GM12874 (cell line): ENCODE data around the gene ANKRD9.

ENCODE experiments used
- TF ChIP-seq, protein P1 (sequence below): IDR thresholded peaks from 2 replicates; pipeline ENCODE4 v1.5.1; 2011; ENCODE audit warnings: low read depth, mild to moderate bottlenecking, control low read depth, low read length, moderate library complexity; ENCODE audit not compliant: insufficient read depth

The ANKRD9 gene

DNA sequence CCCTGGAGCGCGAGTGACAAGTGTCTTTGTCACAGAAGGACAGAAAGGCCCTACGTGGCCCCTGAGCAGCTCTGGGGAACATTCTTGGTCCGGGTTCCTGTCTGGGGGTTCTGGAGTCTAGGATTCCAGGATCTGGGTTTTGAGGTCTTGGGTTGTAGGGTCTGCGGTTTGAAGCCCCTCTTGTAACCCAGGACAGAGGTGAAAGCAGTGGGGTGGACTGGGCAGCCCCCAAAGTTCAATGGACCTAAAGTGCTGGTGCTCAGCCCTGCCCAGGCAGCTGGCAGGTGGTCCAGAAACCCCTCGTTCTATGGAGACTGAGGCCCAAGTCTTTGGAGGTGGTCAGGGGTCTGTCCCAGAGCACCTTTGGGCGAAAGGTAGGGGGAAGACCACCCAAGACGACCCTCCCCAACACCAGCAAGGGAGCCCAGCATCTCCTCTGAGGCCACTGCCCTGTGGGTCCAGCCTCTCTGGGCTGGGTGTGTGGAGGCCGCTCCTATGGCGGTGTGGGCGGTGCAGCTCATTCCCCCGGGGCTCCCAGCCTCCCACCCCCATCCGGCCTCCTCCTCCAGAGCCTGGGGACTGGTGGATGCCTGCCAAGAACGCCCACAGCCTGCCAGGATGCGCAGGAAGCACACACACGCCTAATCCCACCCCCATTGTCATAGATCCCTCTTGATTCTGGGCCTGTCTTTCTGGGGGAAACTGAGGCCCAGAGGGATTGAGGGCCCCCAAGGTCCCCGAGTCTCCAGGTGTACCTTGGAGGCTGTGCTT is 30.2 kb upstream of the ANKRD9 start:
- TF ChIP-seq, protein P1, sequence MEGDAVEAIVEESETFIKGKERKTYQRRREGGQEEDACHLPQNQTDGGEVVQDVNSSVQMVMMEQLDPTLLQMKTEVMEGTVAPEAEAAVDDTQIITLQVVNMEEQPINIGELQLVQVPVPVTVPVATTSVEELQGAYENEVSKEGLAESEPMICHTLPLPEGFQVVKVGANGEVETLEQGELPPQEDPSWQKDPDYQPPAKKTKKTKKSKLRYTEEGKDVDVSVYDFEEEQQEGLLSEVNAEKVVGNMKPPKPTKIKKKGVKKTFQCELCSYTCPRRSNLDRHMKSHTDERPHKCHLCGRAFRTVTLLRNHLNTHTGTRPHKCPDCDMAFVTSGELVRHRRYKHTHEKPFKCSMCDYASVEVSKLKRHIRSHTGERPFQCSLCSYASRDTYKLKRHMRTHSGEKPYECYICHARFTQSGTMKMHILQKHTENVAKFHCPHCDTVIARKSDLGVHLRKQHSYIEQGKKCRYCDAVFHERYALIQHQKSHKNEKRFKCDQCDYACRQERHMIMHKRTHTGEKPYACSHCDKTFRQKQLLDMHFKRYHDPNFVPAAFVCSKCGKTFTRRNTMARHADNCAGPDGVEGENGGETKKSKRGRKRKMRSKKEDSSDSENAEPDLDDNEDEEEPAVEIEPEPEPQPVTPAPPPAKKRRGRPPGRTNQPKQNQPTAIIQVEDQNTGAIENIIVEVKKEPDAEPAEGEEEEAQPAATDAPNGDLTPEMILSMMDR: no peak

DNA sequence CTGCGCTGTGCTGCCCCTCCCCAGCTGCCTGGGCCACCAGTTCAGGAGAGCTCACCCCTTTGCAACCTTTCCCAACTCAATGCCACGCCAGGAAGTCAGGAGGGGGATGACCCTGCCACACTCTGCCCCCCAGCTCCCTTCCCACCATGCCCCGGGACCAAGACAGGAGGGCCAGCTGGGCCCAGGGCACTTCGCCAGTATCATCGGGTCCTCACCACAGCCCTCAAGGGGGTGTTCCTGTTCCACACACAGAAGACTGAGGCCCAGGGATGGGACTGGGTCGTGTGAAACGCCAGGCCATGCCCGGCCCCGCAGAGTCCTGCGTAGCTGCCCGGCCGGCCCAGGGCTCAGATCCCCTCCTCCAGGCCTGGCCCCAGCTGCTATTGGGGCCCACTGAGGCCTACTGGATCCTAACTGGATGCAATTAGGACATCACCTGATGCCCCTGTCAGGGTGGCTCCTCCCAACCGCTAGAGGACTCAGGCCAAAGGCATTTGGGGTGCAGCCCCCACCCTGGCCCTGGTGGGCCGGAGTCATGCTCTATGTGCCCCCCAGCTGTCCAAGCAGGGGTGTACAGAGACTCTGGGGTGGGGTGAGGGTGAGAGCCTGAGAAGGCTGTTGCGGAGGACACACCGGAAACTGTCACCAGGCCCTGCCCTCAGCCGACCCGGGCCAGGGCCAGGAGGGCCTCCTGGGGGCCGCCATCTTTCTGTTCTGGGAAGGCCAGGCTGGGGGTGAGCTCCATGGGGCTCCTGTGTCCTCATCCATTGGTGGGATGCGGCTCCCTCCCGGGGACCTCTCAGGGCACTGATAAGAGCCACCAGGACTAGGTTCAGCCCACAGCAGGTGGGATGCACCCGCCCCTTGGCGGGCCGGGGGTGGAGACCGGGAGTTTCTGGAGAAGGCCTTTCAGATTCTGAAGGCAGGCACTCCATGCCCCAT is 29.3 kb upstream of the ANKRD9 start:
- TF ChIP-seq, protein P1: no peak

DNA sequence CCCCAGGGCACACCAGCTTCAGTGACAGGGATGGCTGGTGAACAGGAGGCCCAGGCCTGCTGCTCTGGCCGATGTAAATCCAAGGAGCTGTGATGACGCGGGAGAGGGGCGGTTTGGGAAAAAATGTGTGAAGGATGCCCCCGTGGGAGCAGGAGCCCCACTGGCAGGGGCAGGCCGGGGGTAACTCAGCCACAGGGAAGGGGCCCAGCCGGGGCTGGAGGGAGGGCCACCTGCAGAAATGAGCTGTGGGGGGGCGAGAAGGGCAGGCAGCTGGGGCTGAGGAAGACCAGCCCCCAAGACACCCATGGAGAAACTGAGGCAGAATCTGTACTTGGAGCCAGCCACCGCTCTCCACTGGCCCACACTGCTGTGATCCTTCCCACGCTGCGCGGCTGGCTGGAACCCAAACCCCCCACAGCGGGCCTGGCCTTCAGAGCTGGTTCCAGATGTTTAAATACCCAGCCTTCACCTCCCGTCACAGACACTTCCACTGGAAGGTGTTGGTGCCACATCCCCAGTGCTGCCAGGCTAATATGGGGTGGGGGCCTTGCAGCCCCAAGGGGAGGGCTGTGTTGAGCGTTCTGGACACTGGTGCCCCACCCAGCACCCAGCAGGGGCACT is 28.5 kb upstream of the ANKRD9 start:
- TF ChIP-seq, protein P1: no peak

DNA sequence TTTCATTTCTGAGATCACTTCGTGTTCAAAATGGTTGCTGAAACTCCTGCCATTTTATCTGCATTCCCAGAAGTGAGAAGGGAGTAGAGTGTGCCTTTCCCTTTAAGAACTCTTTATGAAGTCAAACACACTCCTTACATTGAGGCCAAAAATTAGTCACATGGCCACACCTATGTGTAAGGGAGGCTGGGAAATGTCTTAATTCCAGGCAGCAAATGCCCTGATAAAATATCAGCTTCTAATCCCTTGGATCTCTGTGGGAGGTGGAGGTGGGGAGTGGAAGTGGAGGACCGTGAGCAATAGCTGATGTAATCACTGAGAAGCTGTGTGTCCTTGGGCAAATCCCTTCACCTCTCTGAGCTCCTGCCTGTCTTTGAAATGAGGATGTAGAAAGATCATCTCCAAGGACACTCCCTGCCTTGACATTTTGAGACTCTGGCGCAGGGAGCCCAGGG is 22.7 kb upstream of the ANKRD9 start:
- TF ChIP-seq, protein P1: no peak

DNA sequence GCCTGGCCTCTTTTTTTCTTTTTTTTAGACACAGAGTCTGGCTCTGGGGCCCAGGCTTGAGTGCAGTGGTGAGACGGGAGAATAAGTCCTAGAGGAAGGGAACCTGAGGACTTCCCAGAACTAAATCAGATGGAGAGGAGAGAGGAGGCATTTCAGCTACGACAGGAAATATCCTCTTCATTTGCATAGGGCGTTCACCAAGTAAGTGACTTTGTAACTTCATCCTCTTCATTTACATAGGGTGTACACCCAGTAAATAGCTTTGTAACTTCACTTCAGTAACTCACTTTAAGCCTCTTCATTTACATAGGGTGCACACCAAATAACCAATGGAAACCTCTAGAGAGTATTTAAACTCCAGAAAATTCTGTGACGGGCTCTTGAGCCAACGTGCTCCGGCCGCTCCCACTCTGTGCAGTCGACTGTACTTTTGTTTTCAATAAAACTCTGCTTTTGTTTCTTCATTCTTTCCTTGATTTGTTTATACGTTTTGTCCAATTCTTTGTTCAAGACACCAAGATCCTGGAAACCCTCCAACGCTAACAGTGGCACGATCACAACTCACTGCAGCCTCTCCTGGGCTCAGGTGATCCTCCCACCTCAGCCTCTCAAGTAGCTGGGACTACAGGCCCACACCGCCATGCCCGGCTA is 21.4 kb upstream of the ANKRD9 start:
- TF ChIP-seq, protein P1: no peak

DNA sequence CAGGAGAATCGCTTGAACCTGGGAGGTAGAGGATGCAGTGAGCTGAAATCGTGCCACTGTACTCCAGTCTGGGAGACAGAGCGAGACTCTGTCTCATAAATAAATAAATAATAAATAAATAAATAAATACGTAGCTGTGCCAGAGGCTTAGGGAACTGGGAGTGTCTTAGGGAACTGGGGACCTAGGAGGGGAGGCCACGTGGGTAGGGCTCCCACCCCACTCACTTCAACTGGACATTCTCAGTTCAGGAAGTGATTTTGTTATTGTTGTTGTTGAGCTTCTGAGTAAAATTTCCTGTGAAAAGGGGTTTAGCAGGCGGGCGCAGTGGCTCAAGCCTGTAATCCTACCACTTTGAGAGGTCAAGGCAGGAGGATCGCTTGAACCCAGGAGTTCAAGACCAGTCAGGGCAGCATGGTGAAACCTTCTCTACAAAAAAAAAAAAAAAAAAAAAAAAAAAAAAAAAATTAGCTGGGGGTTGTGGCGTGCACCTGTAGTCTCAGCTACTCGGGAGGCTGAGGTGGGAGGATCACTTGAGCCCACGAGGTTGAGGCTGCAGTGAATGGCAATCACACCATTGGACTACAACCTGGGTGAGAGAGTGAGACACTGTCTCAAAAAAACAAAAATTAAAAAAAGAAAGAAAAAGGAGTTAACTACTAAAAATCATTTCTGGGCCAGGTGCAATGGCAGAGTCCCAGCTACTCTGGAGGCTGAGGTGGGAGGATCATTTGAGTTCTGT is 19.0 kb upstream of the ANKRD9 start:
- TF ChIP-seq, protein P1: no peak
